Lower leg skin (tissue), 3 donors: ENCODE data around the gene SPARCL1.

Experiments used
- POLR2A ChIP-seq, 2 donors: fragments of 450-650 bp; IDR thresholded peaks; one replicate each; pipeline ENCODE4 v1.6.1; 2016 to 2017; ENCODE audit warnings: antibody characterized with exemption in 2 of 2, mild to moderate bottlenecking in 1 of 2, moderate library complexity in 1 of 2
- TF ChIP-seq, protein P1 (sequence below), 3 donors: fragments of 450-650 bp; IDR thresholded peaks; one replicate each; pipeline ENCODE4 v1.5.1; 2016; ENCODE audit warnings: antibody characterized with exemption in 3 of 3, mild to moderate bottlenecking in 3 of 3, moderate library complexity in 2 of 3

GRCh38 chr4:87476934-87477333 is 52.2 kb downstream of the SPARCL1 start:
- no peak for TF ChIP-seq POLR2A (IDR thresholded peaks at IDR 0.05)
- TF ChIP-seq, protein P1, sequence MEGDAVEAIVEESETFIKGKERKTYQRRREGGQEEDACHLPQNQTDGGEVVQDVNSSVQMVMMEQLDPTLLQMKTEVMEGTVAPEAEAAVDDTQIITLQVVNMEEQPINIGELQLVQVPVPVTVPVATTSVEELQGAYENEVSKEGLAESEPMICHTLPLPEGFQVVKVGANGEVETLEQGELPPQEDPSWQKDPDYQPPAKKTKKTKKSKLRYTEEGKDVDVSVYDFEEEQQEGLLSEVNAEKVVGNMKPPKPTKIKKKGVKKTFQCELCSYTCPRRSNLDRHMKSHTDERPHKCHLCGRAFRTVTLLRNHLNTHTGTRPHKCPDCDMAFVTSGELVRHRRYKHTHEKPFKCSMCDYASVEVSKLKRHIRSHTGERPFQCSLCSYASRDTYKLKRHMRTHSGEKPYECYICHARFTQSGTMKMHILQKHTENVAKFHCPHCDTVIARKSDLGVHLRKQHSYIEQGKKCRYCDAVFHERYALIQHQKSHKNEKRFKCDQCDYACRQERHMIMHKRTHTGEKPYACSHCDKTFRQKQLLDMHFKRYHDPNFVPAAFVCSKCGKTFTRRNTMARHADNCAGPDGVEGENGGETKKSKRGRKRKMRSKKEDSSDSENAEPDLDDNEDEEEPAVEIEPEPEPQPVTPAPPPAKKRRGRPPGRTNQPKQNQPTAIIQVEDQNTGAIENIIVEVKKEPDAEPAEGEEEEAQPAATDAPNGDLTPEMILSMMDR (IDR thresholded peaks at IDR 0.05), result no peak
